Stimulated activated CD4-positive, alpha-beta T cell treated with anti-CD3 and anti-CD28 coated beads, Interleukin-1b, Interleukin-23, amount 100 ng/mL, for 4 hours (primary cell): ENCODE data around the gene NCAPH2.
A peak's percentile ranks its signal among the peaks of the same experiment; 100 is the strongest.

Experiments used
- DNase-seq, 2 donors: peaks; one replicate each; pipeline ENCODE4 v3.0.0-alpha.2; 2020; ENCODE audit warnings: low read depth in 2 of 2

Gene NCAPH2

GRCh38 chr22:50548921-50549790 is 41.1 kb downstream of the NCAPH2 start:
- no peak for DNase-seq

- DNase-seq = no peak
Observed at GRCh38 chr22:50550395-50550794, 42.4 kb downstream of the NCAPH2 start.

GRCh38 chr22:50551160-50551752 is 43.2 kb downstream of the NCAPH2 start:
- DNase-seq = no peak

GRCh38 chr22:50553310-50553709 is 45.3 kb downstream of the NCAPH2 start:
- no peak for DNase-seq

GRCh38 chr22:50556703-50557102 is 48.7 kb downstream of the NCAPH2 start:
- no peak for DNase-seq

- DNase-seq = no peak
Observed at GRCh38 chr22:50560034-50560433, 52.0 kb downstream of the NCAPH2 start.

GRCh38 chr22:50561401-50562358 is 53.7 kb downstream of the NCAPH2 start:
- no peak for DNase-seq

- DNase-seq = peak; percentile 97 to 98
Observed at GRCh38 chr22:50562523-50563412, 54.7 kb downstream of the NCAPH2 start, which contains the start of gene SYCE3. Gene SYCE3 (minus strand): TSS chr22:50562919. CDS start chr22:50556405, 6,514 bp downstream.

GRCh38 chr22:50563413-50564160 is 55.6 kb downstream of the NCAPH2 start:
- no peak for DNase-seq

GRCh38 chr22:50564289-50564688 is 56.3 kb downstream of the NCAPH2 start:
- DNase-seq = no peak

- no peak for DNase-seq
Observed at GRCh38 chr22:50567721-50568252, 59.8 kb downstream of the NCAPH2 start.

- DNase-seq = no peak
Observed at GRCh38 chr22:50568626-50569025, 60.6 kb downstream of the NCAPH2 start.

- DNase-seq = no peak
Observed at GRCh38 chr22:50569041-50569459, 61.0 kb downstream of the NCAPH2 start.

GRCh38 chr22:50569896-50570535 is 62.0 kb downstream of the NCAPH2 start:
- DNase-seq = no peak

GRCh38 chr22:50570861-50571260 is 62.8 kb downstream of the NCAPH2 start:
- DNase-seq = no peak

- no peak for DNase-seq
Observed at GRCh38 chr22:50571264-50572175, 63.5 kb downstream of the NCAPH2 start.

GRCh38 chr22:50572965-50573364 is 64.9 kb downstream of the NCAPH2 start:
- DNase-seq = no peak
